Effector memory CD4-positive, alpha-beta T cell (primary cell): ENCODE results near the gene DHRS12.
"Not testable (repeated sequence)": the region's sequence is repeated elsewhere in the genome, so short reads cannot be mapped to it uniquely, and the experiment has no call there.

ENCODE experiments used
- DNase-seq, 3 donors: peaks; one replicate each; pipeline ENCODE4 v3.0.0-alpha.2; 2020
- H3K27ac ChIP-seq: 2 replicates; pipeline ENCODE4 v1.7.0; 2013; ENCODE audit warnings: mild to moderate bottlenecking, low read length, moderate library complexity; ENCODE audit not compliant: insufficient read depth, poor library complexity, severe bottlenecking
- H3K27me3 ChIP-seq: replicated peaks from 2 replicates; pipeline ENCODE4 v1.7.0; 2013; ENCODE audit warnings: mild to moderate bottlenecking, low read length; ENCODE audit not compliant: insufficient read depth, control insufficient read depth, poor library complexity, severe bottlenecking
- H3K36me3 ChIP-seq: 2 replicates; pipeline ENCODE4 v1.7.0; 2013; ENCODE audit warnings: mild to moderate bottlenecking, low read length, moderate library complexity; ENCODE audit not compliant: control insufficient read depth, insufficient read depth
- H3K4me1 ChIP-seq: 2 replicates; pipeline ENCODE4 v1.7.0; 2013; ENCODE audit warnings: low read length, mild to moderate bottlenecking; ENCODE audit not compliant: control insufficient read depth, insufficient read depth, poor library complexity, severe bottlenecking
- H3K4me3 ChIP-seq: 2 replicates; pipeline ENCODE4 v1.7.0; 2013; ENCODE audit warnings: low read length, low read depth, mild to moderate bottlenecking; ENCODE audit not compliant: insufficient read depth, poor library complexity, severe bottlenecking
- H3K9me3 ChIP-seq: 2 replicates; pipeline ENCODE4 v1.7.0; 2013; ENCODE audit warnings: mild to moderate bottlenecking, low read length, moderate library complexity; ENCODE audit not compliant: control insufficient read depth

The DHRS12 gene

DNA sequence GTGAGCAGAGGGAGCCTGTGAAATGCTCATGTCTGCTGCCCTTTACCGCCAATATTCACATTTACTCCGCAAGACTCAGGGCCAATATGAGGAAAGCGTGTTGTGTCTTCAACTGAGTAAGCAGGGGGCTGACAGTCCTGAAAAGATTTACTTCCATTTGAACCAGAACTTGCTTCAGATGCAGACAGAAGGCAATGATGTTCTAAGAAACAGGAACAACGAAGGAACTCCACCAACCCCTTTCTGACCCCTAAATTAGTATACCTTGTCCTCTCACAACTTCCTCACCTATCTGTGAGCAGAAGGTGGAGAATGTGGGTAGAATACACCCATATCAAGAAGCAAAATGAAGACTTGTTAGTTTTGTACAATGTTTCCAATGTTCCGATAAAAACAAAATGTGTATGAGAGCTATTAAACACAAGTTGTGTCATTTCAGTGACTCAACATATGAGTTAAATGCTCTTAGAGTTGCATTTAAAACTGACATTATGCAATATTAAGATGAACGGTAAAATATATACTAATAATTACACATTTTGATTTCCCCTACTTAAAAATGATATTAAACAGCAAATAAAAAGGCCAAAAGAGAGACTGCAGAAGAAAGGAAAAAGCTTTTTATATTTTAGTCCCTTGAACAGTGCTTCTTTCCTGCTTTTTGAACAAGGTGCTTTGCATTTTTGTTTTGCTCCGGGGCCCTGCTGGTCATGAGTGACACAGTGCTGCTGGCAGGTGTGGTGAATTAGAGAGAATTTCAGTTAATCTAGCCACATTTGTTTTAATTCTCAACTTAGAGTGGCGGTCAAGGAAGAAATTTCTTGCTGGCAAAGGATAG, 25.0 kb upstream of the DHRS12 start:
- H3K27me3 ChIP-seq = no peaks in the 10 kb centered on the region
- no peak overlapping the region for H3K27ac ChIP-seq
- peaks cover 43% of the 10 kb centered on the region for H3K4me1 ChIP-seq
- no peak for DNase-seq
- no peaks in the 10 kb centered on the region for H3K9me3 ChIP-seq
- H3K4me3 ChIP-seq = no peak overlapping the region
- no peaks in the 10 kb centered on the region for H3K36me3 ChIP-seq

DNA sequence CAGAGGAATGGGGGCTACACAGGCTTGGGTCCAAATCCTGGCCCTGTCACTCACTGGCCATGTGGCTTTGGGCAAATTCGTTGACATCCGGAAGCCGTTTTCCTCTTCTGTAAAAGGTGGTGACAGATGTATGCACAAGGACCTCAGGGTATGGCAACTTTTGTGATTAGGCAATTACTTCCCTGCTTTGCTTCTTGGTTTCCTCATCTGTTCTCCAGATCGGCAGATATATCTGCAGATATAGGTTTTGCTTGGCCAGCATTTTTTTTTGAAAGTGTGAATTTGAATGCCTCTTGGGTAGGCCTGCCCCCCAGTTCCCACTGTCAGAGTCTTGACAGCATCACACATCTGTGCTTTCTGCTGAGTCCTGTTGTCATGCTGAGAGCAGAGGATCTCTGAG, 23.3 kb upstream of the DHRS12 start:
- Histone ChIP-seq H3K36me3 (no peaks in the 10 kb centered on the region), H3K9me3 (no peaks in the 10 kb centered on the region), H3K27ac (peak overlapping the region; percentile 78), H3K27me3 (no peaks in the 10 kb centered on the region), H3K4me1 (peaks cover 50% of the 10 kb centered on the region), H3K4me3 (no peak overlapping the region)
- no peak for DNase-seq

DNA sequence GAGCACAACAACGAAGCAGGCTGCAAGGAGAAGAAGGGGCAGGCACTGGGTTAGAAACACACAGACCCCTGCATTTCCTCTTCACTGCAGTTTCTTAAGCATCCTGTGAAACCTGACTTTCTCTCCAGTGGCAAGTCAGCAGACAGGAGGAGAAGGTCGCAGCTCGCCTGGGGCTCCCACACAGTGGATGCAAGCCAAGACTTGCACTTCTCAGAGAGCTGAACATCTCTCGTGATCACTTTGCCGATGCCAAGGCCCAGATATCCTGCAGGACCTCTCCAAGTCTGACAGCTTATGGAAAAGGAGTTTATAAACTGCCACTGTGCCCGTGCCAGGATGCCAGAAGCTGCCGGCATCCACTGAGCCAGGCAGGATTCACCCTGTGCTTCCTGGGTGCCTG, 22.6 kb upstream of the DHRS12 start:
- DNase-seq = no peak
- Histone ChIP-seq H3K4me3 (peak overlapping the region; percentile 14), H3K27ac (peak overlapping the region; percentile 78), H3K4me1 (peaks cover 50% of the 10 kb centered on the region), H3K27me3 (no peaks in the 10 kb centered on the region), H3K9me3 (no peaks in the 10 kb centered on the region), H3K36me3 (no peaks in the 10 kb centered on the region)

DNA sequence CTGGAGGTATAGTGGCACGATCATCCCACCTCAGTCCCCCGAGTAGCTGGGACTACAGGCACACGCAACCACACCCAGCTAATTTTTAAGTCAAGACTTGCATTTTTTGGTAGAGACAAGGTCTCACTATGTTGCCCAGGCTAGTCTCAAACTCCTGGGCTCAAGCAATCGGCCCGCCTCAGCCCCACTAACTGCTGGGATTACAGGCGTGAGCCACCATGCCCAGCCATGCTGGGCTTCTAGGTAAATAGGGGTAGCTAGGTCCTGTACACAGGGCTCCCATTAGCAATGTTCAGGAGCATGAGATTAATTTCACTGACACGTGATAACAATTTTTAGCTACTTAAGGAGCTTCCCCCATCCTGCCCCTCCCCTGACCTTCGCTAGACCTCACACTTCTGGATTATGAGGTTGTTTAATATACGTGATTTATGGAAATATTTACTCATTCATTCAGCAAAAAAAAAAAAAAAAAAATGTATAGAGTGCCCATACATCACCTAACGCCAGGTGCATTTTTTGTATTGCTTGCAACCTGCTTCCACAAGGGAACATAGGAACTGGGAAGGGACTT, 21.8 kb upstream of the DHRS12 start:
- DNase-seq = no peak
- no peaks in the 10 kb centered on the region for H3K27me3 ChIP-seq
- H3K27ac ChIP-seq = peak overlapping the region; percentile 78
- H3K4me3 ChIP-seq = no peak overlapping the region
- no peaks in the 10 kb centered on the region for H3K36me3 ChIP-seq
- H3K4me1 ChIP-seq = peaks cover 58% of the 10 kb centered on the region
- H3K9me3 ChIP-seq = no peaks in the 10 kb centered on the region

DNA sequence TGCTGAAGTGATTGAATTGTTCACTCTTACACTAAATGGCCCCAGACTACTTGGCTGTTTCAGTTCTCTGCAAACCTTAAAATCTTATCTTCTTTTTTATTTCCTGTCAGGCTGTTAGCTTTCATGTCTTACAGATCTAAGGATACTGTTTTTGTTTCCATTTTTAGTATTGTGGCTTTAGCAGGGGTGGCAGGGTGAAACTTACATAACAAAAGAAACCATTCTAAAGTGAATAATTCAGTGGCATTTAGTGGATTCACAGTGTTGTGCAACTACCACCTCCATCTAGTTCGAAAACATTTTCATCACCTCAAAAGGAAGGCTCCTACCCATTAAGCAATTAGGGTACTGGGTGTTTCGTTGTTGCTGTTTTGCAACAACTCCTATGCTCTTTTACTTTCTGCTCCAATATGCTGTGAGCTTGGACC, 21.2 kb upstream of the DHRS12 start:
- peaks cover 64% of the 10 kb centered on the region for H3K4me1 ChIP-seq
- DNase-seq = no peak
- H3K36me3 ChIP-seq = no peaks in the 10 kb centered on the region
- peak overlapping the region; percentile 78 for H3K27ac ChIP-seq
- H3K9me3 ChIP-seq = no peaks in the 10 kb centered on the region
- H3K27me3 ChIP-seq = no peaks in the 10 kb centered on the region
- H3K4me3 ChIP-seq = peak overlapping the region; percentile 61

DNA sequence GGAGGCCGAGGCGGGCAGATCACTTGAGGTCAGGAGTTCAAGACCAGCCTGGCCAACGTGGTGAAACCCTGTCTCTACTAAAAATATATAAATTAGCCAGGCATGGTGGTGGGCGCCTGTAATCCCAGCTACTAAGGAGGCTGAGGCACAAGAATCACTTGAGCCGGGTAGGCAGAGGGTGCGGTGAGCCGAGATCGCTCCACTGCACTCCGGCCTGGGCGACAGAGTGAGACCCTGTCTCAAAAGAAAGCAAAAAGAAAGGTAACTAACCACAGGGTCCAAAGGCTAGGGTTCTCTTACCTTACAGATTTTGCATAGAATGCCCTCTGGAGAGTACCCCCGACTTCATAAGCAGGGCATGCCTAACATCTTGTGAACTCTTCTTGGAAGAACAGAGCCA, 20.7 kb upstream of the DHRS12 start:
- not testable (repeated sequence) for H3K36me3 ChIP-seq, H3K27me3 ChIP-seq, H3K9me3 ChIP-seq, DNase-seq
- peaks cover 68% of the 10 kb centered on the region for H3K4me1 ChIP-seq
- peak overlapping the region; percentile 61 for H3K4me3 ChIP-seq
- peak overlapping the region; percentile 78 for H3K27ac ChIP-seq

DNA sequence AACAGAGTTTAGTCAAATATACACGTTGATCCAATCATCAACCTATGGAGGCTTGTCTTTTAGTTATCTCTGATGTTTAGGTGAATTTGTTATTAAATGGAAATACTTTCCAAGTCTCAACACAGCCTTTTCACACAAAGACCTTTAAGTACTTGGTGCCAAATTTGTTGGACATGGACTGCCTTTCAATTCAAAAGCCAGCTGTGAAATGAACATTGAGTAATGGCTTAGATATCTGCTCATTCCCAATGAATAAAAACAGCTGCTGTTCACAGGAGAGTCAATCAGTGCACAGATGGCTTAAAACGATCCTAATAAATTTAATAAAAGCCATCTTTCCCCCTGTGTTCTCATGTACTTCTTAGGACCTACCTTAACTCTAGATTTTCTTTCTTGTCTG, 19.9 kb upstream of the DHRS12 start:
- Histone ChIP-seq H3K4me1 (peaks cover 77% of the 10 kb centered on the region), H3K36me3 (no peaks in the 10 kb centered on the region), H3K27me3 (no peaks in the 10 kb centered on the region), H3K27ac (peak overlapping the region; percentile 78), H3K4me3 (peak overlapping the region; percentile 61), H3K9me3 (no peaks in the 10 kb centered on the region)
- DNase-seq = no peak

DNA sequence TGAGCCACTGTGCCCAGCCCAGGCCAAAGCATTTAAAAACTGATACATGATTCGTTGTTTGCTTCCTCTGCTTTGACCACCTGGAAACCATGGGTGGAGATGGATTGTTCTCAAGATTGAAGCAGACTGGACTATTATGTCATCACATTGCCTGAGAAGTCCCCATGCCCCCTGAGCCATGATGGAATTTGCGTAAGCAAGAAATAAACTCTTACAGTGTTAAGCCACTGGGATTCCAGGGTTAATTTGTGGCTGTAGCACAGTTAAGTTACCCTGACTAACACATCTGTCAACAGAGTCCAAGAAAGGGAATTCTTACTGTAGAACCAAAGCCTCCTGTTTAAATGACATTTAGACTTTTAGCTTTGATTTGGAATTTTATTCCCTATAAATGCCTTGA, 19.4 kb upstream of the DHRS12 start:
- Histone ChIP-seq H3K4me1 (peaks cover 82% of the 10 kb centered on the region), H3K9me3 (no peaks in the 10 kb centered on the region), H3K27me3 (no peaks in the 10 kb centered on the region), H3K36me3 (no peaks in the 10 kb centered on the region), H3K27ac (peak overlapping the region; percentile 78), H3K4me3 (peak overlapping the region; percentile 61)
- no peak for DNase-seq

DNA sequence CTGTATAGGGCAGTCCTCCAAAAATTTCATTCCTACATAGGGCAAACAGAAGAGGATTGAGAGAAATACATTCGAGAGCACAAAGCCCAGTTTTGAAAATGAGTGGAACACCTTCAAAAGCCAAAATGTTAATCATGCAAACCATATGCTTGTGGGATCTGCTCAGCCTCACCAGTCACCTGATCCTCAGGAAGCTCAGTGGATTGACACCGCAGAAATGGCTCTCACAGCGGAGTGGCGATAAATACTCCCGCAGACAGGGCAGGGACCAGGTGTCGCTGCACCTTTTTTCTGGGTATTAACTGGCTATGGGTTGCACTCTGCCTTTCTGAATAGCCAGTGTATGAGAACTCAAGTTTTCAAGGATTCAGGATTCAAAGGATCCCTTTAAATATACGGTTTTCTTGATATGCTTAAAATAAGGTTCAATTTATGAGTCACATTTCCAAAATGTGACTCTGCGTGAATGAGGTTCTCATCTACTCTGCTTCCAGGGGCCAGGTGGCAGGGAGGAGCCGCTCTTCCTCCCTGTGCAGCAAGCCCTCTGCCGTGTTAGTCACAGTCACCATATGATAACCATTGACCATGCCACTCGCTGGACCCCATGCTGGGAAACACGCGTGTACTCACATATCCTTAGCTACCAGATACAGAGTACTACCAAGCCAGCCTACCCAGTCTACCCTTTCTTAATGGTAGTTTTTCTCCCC, 18.3 kb upstream of the DHRS12 start:
- Histone ChIP-seq H3K36me3 (no peaks in the 10 kb centered on the region), H3K27ac (peak overlapping the region; percentile 78), H3K4me1 (peaks cover 82% of the 10 kb centered on the region), H3K27me3 (no peaks in the 10 kb centered on the region), H3K4me3 (peak overlapping the region; percentile 61), H3K9me3 (no peaks in the 10 kb centered on the region)
- DNase-seq = peak in 2 of 3 donors; percentile 32 to 44

DNA sequence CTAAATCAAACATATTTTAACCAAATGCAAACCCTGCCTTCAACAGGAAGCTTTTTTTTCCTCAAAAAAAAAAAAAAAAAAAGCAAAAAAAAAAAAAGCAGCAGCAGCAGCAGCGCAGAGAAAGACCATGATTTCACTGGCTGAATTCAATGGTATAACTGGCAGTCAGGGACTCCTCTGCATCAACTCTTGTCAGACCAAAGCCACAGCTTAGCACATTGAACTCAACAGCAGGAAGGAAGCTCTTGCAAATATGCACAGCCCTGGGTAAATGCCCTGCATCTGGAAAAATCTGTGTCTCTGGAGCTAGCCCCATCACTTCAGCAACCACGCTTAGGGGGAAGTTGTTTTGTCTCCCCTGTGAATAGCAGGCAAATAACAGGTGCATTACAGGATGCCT, 17.6 kb upstream of the DHRS12 start:
- Histone ChIP-seq H3K36me3 (peaks cover under 1% of the 10 kb centered on the region), H3K27me3 (no peaks in the 10 kb centered on the region), H3K4me3 (peak overlapping the region; percentile 61), H3K9me3 (no peaks in the 10 kb centered on the region), H3K4me1 (peaks cover 75% of the 10 kb centered on the region), H3K27ac (peak overlapping the region; percentile 78)
- no peak for DNase-seq
